GM21381 (cell line): ENCODE measurements around the gene MBP.

Experiments used
- ATAC-seq: cut with Tn5 transposase; IDR thresholded peaks from one replicate; pipeline ENCODE4 v1.9.1; 2021; ENCODE audit warnings: mild to moderate bottlenecking, moderate library complexity; ENCODE audit not compliant: unreplicated experiment

MBP gene

DNA sequence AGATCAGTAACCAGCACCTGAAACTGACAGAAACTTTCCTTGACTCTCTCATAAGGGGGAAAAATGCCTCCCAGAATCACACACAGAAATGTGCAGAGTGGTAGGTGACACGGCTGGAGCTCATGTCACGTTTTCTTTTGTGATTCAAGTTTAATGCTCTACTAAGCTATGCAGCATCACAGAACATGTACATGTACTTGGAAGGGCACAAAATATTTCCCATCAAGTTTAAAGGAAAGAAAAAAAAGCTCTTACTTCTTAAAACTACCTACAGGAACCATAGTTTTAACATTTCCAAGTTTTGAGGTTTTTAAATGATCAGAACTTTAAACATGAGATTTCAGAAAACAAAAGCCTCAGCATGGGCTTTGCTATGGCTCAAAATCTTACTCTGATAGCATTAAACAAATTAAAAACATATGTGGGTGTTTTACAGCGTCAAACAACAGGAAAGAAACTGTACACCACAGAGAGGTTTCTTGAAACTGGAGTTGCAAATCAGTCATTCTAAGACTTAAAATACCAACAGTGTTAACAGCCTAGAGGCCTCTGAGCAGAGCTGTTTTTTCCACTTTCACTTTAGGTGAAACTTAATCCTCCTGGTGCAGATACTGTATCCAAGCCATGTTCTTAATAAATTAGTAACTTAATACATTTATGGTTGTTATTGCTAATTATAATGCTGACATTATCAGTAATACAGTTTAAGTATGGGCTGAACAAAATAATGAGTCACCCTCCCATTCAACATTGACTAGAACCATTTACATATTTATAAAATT is 30.1 kb downstream of the MBP start:
- peak; percentile 71 for ATAC-seq

DNA sequence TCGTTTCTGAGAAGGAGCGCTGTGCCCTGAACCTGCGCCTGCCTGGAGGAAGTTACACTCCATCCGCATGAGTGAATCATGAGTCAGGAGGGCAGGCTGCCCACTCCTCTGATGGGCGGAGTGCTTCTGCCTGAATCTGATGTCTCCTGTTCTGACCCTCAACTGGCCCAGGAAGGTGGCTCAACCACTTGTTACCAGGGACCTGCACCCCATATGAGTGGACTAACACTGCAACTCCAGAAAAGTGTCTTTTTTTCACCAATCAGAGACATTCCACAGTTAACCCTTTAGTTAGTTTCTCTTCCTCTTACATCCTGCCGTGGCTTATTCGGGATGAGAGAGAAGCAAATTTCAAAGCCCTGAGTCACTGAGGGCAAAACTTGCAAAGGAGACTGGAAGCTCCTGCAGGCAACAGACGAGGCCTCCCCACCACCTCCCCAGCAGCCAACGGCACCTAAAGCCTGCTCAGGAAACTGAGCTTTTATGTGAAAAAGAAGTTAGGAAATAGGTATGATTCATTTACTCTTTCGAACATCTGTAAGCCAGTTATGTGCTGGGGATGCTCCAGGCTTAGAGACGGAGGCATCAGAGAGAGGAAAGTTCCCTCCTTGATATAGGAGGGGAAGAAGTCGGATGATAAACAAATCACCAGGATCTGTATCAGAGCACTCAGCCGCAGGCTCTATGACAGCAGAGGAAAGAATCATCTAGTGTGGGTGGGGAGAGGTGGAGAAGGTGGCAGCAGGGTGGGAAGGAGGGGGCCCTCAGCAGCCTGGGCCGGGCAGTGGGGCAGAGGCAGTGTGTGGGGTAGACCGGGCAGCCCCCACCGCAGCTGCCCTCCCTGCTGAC is 30.9 kb downstream of the MBP start:
- ATAC-seq: peak; percentile 30

DNA sequence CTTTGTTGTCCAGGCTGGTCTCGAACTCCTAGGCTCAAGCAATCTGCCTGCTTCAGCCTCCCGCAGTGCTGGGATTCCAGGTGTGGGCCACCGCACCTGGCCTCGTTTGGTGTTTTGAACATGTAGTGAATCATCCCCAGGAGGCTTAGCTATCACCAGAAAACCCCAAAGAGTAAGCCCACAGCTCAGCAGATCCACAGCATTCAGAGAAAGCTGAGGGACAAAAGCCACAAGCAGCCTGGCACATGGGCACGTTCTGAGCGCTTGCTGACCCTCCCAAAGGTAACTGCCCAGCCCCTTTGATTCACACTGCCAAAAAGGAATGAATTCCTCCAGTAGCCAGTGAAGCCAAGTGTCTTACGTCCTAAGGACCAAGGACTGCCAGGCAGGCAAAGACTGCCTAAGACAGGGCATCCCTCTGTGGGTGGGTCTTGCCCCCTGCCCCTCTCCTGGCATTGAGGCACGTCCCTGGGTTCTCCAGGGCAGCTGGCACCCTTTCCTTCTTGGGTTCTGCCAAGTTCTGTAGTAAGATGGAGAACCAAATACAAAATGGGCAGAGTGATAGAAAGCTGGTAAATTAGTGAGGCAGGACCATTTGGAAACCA is 31.7 kb downstream of the MBP start:
- ATAC-seq: no peak

DNA sequence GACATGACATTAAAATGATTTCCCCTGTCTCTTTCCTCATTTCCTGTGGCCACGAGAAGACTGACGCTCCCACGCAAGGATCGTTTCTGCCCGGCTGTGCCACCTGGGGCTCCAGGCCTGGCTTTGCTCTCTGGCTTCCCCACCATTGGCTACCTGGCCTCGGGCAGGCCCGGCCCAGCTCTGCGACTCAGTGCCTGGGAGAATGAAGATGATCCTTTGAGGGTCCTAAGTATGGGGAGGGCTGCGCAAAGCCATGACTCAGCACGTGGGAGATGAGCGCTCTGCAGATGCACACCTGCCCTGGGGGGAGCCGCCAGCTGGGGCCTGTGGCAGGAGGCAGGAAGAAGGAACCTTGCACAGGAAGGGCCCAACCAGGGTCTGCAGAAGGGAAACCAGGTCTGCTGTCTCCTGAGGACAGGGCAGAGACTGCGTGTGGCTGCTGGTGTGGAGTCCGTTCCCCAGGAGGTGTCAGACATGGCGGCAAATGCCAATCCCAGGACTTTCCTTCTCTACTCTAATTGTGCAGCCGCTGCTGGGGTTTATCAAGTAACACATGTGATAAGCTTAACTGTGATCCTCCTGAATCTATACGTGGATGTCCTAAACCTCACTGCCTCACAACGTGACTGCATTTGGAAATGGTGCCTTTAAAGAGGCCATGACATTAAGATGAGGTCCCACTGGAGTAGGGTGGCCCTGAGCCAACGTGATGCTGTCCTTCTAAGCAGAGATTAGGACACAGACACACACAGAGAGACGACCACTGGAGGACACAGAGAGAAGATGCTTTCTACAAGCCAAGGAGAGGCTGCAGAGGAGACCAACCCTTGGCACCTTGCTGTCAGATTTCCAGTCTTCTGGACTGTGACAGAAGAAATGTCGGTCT is 32.9 kb downstream of the MBP start:
- ATAC-seq: no peak

DNA sequence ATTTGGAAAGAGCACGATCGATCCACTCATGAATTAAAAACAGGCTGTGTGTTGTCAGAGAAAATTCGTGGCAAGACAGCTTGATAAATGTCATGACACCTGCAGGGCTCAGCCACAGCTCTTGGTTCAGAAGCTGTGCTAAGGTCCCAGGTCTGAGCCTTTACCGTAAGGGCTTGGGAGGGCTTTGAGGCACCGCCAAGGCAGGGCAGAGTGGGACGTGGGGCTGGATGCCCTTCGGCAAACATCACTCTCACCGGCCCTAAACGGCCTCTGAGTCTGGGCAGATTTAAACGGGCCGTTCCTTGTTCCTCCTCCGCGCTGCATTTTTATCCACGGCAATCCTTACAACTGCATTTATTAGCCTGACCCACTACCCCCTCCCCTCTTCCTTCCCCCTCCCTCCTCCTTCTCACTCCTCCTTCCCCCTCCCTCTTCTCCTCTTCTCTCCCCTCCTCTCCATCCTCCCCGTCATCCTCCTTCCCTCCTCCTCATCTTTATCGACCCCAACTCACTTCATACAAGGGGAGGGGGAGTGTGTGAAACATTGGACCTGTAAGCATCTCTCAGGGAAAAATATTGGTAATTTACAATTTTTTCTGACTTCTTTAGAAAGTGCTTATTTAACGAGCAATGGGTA is 33.9 kb downstream of the MBP start:
- no peak for ATAC-seq

DNA sequence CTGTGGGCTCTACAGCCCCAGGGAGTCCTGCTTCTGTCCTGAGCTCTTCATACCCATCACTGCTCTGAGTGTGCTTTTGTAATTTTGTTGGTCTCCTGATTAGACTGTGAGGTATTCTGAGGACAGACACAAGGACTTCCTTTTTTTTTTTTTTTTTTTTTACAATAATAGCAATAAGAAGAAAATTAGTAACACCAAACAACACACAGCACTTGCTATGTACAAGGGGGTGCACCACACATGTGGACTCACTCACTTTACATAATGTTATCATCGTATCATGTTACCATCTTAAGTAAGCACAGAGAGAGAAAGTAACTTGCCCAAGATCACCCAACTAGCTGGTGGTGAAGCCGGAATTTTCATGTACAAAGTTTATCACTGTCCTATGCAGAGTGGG is 34.6 kb downstream of the MBP start:
- no peak for ATAC-seq

DNA sequence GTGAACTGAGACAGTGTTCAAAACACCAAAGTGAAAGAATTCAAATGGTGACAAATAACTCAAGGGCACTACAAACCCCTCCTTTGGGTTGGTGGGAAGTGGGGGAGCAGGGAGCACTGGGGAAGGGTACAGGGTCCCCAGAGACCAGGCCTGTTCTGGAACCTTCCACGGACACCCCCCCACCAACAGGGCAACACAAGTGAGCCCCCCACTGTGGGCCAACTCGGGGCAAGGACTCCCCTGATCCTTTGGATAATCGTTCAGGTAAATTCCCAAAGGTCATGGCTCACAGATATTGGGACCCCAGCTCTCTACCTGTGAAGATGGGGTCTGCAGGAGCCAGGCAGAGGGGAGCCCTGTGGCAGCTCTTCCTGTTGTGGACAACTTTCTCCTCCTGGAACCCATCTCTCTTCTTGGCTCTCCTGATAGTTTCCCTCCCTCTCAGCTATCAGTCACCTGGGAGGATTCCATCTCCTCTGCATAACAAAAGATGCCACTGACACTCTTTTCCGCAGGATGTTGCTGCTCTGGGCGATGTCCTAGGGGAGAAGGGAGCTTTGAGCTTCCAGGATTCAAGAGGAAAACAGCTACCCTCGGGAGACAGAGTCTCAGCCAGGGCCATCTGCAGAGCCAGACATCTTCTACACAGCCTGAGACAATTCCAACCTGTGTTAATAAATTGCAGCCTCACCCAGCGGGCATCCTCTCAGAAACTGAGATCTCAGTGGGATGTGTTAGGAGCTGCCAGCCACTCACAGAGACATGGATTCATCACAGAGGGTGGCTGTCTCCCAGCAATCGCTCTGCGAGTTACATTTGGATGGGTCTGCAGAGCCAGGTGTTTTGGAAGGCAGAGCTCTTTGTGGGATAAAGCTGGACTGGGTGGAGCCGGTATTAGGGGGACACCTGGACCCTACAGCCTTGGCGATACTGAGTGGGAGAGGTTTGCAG is 35.4 kb downstream of the MBP start:
- no peak for ATAC-seq

DNA sequence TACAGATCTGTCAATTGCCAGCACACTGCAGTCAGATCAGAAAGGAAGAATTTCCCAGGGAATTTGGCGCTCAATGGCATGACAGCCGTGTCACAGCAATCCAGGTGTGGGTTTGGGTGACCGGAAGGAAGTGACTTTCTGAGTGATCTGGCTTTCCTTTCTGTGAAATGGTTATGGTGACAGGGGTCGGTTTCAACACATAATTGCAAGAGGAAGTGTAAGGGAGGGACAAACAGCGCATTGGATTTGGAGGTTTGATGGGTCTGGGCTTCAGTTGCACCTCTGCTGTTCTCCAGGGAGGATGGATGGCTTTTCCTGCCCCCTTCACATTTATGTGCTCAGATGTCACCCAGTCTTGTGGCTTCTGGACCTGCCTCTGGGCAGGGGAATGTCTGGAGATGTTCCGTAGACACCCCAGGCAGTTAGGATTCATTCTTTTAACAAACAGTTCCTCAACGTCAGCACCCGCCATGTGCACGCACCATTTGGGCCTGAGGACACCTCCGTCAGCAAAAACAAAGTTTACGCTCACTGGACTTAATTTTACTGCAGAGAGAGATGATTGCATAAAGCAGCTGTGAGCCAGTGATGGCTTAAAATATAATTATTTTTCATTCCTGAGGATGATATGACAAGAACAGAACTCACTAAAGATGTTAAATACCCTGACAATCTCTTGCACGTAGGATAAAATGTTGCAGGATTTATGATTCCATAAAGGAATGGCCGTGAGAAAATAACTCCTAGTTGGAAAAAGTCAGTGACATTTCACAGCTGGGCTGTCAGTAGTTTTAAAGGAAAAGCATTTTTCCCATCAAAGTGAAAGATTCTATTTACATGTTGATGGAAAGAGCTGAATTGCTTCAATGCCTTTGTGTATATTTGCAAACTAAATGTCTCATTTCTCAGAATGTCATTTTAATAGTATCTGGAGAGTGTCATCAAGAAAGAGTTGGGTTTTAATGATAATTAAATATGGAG is 36.9 kb downstream of the MBP start:
- ATAC-seq: no peak

DNA sequence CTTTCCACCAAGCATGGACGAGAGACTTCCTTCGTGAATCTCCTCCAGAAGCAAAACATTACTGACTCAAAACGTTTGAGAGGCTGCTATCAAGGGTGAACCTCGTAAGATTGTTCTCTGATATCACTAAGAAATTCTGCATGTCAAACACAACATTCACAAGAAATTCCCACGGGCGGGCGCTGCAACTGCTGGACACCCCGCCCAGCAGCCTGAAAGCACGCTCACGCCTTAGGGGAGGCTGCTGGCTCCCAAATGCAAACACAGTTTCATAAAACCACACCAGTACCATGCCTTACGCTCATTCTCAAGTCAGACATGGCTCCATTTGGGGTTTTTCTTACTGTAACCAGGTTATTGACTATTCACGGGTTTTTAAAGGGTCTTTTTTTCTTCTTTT is 39.0 kb downstream of the MBP start:
- ATAC-seq: no peak

DNA sequence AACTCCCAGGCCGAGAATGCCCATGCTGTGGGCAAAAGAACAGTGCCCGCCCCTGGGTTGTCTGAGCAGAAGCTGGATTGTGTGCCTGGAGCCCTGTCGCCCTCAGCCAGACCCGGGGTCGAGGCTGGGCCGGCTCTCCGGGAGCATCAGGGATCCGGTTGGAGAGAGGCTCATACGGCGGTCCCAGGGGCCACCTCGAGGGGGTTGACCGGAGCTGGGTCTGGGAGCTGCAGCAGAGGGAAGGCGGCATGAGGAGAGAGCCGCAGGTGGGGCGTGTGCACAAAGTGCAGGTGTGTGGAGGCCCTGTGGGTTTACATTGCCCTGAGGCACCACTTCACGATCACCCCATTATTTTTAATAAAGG is 39.5 kb downstream of the MBP start:
- no peak for ATAC-seq

DNA sequence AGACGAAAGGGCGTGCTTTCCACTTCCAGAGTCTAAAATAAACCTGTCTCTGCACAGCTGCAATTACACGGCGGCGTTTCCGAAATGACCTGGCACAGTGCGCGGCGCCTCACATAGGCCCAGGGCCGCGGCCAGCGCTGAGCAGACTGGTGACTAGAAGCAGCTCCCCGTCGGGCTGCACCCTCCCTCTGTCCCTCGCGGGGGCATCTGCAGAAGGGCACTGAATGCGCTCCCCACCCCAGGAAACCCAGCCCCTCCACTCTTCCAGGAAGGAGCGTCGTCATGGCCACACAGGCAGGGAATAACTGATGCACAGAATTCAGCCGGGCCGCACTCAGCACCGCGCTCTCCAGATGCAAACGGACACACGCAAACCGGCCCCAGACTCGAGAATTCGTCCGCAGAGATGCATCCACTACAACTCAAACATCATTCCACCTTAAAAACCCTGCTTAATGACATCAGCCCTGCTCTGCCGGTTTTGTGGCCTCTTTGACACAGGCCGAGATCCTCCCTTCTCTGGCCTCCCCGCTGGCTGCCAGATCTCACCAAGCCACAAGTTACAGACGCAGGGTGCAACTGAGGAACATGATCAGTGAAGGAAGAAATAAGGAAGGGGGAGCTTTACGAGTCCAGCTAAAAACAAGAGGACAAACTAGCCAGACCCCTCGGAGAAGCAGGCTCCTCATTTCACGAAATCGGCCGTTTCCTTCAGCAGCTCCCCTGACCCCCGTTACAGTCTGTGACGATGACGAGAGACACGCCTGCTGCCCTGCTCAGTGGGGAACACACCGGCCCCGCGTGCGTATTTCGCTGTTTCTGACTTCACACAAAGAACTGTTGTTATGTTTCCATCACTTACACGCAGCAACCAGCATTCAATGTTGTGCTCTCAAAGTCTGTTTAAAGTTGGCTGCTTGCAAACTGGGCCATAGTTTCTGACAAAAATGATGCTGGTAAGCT is 40.2 kb downstream of the MBP start:
- ATAC-seq: no peak

DNA sequence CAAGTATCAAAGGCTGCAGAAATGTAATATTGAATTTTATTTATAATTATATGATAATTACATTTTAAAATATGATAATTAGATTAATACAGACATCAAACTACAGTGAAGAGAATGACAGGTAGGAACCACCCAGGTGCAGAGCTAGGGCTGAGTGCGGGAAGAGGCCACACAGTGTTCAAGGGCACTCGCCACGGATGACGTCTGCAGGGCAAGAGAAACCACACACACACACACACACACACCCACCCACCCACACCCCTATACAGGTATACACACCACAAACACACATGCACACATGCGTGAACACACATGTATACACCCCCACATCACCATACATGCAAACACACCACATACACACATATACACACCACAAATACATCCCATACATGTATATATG is 41.2 kb downstream of the MBP start:
- no peak for ATAC-seq

DNA sequence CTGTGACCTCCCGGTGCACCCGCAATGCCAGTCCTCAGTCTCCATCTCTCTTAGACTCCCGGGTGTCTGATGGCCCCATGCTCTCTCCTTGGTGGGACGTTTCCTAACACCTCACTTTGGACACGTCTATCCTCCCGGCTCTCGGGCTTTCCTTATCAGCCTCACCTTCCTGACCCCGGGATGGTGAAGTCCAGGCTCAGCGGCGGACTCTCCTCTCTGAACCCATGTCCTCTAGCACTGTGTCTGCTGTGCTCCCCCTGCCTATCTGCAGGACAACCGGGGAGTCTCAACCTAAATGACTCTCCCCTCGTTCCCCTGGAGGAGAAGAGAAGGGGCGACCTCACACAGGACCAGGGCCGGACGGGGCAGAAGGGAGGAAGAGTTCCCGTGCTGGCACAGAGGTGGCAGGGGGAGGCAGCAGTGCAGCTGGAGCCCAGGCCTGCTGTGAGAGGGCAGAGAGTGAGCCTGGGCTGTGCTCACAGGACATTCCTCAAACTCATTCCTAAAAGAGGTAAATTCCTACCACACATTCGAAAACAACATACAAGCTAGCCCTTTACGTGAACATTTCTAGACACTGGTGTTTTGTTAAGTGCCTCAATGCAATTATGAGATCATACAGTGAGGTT is 41.9 kb downstream of the MBP start:
- no peak for ATAC-seq

DNA sequence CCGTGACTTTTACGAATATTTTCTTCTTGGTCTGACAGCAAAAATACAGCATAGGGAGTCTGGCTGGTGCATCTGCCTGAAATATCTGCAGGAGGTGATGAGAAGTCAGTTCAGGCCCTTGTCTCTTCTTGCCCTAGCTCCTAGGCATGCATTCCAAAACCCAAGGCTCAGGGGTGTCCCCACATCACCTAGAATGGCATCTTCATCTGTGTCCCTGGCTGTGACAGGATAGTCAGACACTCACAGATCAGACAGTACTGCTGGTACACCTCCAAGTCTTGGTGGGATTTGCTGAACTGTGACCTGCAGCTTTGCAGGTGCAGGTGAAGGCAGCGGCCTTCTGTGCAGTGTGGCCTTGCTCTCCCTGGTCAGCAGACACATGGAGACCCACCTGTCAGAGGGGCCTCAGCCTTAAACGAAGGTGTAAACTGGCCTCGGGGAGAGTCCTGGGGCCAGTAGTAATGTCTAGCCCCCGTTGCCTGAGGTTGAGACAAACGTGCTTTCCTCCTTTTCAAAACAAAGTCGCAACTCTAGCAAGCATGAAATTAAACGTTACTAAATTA is 42.8 kb downstream of the MBP start:
- no peak for ATAC-seq

DNA sequence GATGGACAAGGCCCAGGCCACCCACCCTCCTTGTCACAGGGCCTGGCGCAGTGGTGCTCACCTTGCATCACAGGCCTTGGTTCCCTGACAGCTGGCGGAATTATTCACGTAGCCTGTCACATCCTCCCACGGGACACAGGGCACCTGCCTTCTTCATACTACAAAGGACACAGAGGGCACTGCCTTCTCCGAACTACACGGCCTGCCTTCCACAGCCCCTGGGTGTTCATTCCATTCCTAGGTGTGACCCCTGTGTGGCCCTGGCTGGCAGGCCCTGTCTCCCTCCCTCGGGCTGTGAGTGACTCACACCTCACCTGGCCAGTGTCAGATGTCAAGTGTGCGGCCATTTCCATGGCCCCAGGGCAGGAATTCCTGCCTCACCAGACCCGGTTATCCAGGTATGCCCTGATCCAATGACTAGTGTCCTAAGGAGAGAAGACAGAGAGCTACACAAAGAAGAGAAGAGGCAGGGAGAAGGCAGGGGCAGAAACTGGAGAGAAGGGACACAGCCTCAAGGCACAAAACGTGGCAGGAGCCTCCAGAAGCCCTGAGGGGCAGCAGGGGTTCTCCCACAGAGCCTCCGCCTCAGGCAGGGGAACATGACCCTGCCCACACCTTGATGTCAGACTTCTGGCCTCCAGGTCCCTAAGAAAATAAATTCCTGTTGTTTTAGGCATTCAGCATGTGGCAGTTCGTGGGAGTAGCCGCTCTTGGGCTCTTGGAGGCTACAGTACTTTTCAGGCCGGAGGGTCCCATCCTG is 43.4 kb downstream of the MBP start:
- no peak for ATAC-seq
